ENCODE measurements around the gene SCGB1C2.

DNA sequence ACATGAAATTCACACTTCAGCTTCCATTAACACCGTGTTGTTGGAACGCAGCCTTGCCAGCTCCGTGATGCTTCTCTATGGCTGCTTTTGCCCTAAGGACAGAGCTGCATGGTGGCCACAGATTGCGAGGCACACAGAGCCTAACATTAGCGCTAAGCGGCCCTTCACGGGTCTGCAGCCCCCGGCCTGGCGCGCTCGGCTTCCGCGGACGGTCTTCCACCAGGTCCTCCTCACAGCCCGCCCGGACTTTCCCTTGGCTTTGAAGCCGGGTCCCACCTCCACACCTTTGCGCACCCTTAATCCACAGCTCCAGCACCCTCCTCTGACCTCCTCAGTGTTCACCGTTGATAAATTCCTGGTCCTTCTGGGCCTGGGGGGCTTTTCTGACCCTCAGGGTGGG is 19.6 kb downstream of the SCGB1C2 start:
- TF ChIP-seq, protein P1, sequence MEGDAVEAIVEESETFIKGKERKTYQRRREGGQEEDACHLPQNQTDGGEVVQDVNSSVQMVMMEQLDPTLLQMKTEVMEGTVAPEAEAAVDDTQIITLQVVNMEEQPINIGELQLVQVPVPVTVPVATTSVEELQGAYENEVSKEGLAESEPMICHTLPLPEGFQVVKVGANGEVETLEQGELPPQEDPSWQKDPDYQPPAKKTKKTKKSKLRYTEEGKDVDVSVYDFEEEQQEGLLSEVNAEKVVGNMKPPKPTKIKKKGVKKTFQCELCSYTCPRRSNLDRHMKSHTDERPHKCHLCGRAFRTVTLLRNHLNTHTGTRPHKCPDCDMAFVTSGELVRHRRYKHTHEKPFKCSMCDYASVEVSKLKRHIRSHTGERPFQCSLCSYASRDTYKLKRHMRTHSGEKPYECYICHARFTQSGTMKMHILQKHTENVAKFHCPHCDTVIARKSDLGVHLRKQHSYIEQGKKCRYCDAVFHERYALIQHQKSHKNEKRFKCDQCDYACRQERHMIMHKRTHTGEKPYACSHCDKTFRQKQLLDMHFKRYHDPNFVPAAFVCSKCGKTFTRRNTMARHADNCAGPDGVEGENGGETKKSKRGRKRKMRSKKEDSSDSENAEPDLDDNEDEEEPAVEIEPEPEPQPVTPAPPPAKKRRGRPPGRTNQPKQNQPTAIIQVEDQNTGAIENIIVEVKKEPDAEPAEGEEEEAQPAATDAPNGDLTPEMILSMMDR (IDR thresholded peaks at IDR 0.05) = no peak
- no peak for TF ChIP-seq POLR2AphosphoS5 (IDR thresholded peaks at IDR 0.05)
- TF ChIP-seq POLR2A (IDR thresholded peaks at IDR 0.05) = no peak
- TF ChIP-seq EP300 (IDR thresholded peaks at IDR 0.05) = no peak
